Upper lobe of left lung (tissue), 4 donors: ENCODE measurements around the gene DIO1.

Experiments used
- CTCF ChIP-seq, 6 experiments: fragments of 450-650 bp in 4 of 6; fragments of 200-600 bp in 2 of 6; sonication (generic) in 2 of 6; IDR thresholded peaks; one replicate each; pipeline ENCODE4 v1.5.1; 2016 to 2019; ENCODE audit warnings: antibody characterized with exemption in 6 of 6
- EP300 ChIP-seq, 4 donors: sonication (generic); formaldehyde crosslinking; IDR thresholded peaks; one replicate each; pipeline ENCODE4 v1.5.1; 2017; ENCODE audit warnings: antibody characterized with exemption in 4 of 4, control low read depth in 2 of 4
- POLR2A ChIP-seq, 4 donors: fragments of 450-650 bp; IDR thresholded peaks; one replicate each; pipeline ENCODE4 v1.5.1; 2016 to 2017; ENCODE audit warnings: antibody characterized with exemption in 4 of 4, mild to moderate bottlenecking in 2 of 4
- POLR2AphosphoS5 ChIP-seq, 2 donors: sonication (generic); formaldehyde crosslinking; IDR thresholded peaks; one replicate each; pipeline ENCODE4 v1.5.1; 2017; ENCODE audit warnings: antibody characterized with exemption in 2 of 2

DNA sequence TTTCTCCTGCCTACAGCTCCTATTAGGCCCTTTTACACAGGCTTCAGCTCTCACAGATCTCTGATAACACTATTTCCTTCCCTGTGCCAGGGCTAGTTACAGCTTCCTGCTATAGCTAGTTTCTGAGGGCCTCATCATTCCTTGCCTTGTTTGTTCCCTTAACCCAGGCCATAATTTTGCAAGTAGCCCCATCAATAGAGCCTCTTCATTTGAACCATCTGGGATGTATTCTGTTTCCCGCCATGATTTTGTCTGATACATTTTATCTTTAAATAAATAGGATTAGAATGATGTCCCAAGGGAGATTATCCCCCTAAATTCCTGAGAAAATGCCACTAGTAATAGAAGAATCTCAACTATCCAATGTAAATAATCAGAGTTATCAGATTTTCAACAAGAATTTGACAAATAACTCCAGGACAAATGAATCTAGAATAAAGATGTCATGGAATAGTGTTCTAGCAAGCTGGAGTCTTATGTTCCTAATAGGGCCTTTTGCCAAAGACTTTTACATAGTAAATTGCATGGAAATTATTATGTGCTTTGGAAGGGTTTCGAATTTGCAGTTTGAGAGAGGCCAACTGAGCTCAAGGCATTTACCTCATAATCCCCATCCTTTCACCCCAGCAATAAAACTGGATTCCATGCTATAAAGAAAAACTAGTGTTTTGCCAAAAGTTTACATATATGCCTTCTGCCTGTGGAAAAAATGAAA lies 35.4 kb downstream of the DIO1 start:
- no peak for TF ChIP-seq CTCF (IDR thresholded peaks at IDR 0.05)
- no peak for TF ChIP-seq EP300 (IDR thresholded peaks at IDR 0.05)
- TF ChIP-seq POLR2AphosphoS5 (IDR thresholded peaks at IDR 0.05) = no peak
- TF ChIP-seq POLR2A (IDR thresholded peaks at IDR 0.05) = no peak
